HepG2 (cell line): ENCODE results near the gene GGA3. TPM values are rescaled to one million over a fixed set of nuclear protein-coding genes. Genes with fewer than 3 reads are reported as not detected.

ENCODE experiments used
- BORCS8-MEF2B ChIP-seq: sonication (generic); formaldehyde crosslinking; IDR thresholded peaks from 2 replicates; pipeline ENCODE4 v1.8.0; 2022; ENCODE audit warnings: mild to moderate bottlenecking, missing genetic modification reagents
- EED ChIP-seq: sonication (generic); formaldehyde crosslinking; IDR thresholded peaks from 2 replicates; pipeline ENCODE4 v1.5.0; 2020; ENCODE audit warnings: mild to moderate bottlenecking, missing genetic modification reagents
- FOXA1 ChIP-seq, 2 experiments: fragments of 450-650 bp in 1 of 2; sonication (generic) in 1 of 2; formaldehyde crosslinking in 1 of 2; IDR thresholded peaks; 2 replicates each; pipeline versions ENCODE4 v1.4.0 to v1.6.1; 2016 to 2020; ENCODE audit warnings: missing genetic modification reagents in 1 of 2
- GATAD1 ChIP-seq: IDR thresholded peaks from 2 replicates; pipeline ENCODE4 v1.6.1; 2016; ENCODE audit warnings: missing genetic modification reagents, missing compliant biosample characterization
- HCFC1 ChIP-seq: fragments of 150-350 bp; IDR thresholded peaks from 2 replicates; pipeline ENCODE4 v1.6.1; 2014; ENCODE audit warnings: low read depth, low read length
- MLLT10 ChIP-seq: sonication (generic); formaldehyde crosslinking; IDR thresholded peaks from 2 replicates; pipeline ENCODE4 v1.4.0; 2020; ENCODE audit warnings: missing genetic modification reagents
- MXD4 ChIP-seq: IDR thresholded peaks from 2 replicates; pipeline ENCODE4 v1.6.1; 2016; ENCODE audit warnings: mild to moderate bottlenecking, missing biosample characterization, missing genetic modification reagents
- SNAPC2 ChIP-seq: sonication (generic); formaldehyde crosslinking; IDR thresholded peaks from 2 replicates; pipeline ENCODE4 v1.8.1; 2022; ENCODE audit warnings: mild to moderate bottlenecking, missing genetic modification reagents
- SOX13 ChIP-seq, 3 experiments: fragments of 450-650 bp in 1 of 3; sonication (generic) in 1 of 3; formaldehyde crosslinking in 1 of 3; IDR thresholded peaks in 2 of 3; conservative IDR thresholded peaks in 1 of 3; 2 replicates each; pipeline versions ENCODE4 v1.5.0 to v1.6.1; 2016 to 2020; ENCODE audit warnings: antibody characterized with exemption in 1 of 3, mild to moderate bottlenecking in 1 of 3, missing compliant biosample characterization in 1 of 3, missing genetic modification reagents in 1 of 3, moderate library complexity in 1 of 3
- ZBTB3 ChIP-seq: sonication (generic); formaldehyde crosslinking; IDR thresholded peaks from 2 replicates; pipeline ENCODE4 v1.4.0; 2020; ENCODE audit warnings: low read depth, mild to moderate bottlenecking, moderate library complexity, missing genetic modification reagents, borderline replicate concordance
- ZBTB38 ChIP-seq: sonication (generic); formaldehyde crosslinking; IDR thresholded peaks from 2 replicates; pipeline ENCODE4 v1.5.1; 2020; ENCODE audit warnings: mild to moderate bottlenecking, missing genetic modification reagents
- ZNF253 ChIP-seq: sonication (generic); formaldehyde crosslinking; IDR thresholded peaks from 2 replicates; pipeline ENCODE4 v1.8.0; 2022; ENCODE audit warnings: mild to moderate bottlenecking, missing genetic modification reagents, borderline replicate concordance
- ZNF530 ChIP-seq: sonication (generic); formaldehyde crosslinking; IDR thresholded peaks from 2 replicates; pipeline ENCODE4 v1.5.0; 2020; ENCODE audit warnings: low read depth, mild to moderate bottlenecking, missing genetic modification reagents
- polyA plus RNA-seq, 8 experiments: library from polyadenylated mRNA; depleted of rRNA in 3 of 8; stranded (reverse) in 7 of 8; unstranded in 1 of 8; fragments of >200 nt; fragmentation: Illumina TruSeq in 4 of 8; extraction: Trizol in 4 of 8; gene quantifications; 2 replicates each; pipeline versions ENCODE4 v1.2.1 to v1.2.3, GENCODE V29; 2011 to 2016; ENCODE audit warnings: low read depth in 4 of 8, missing spikeins in 1 of 8, mixed read lengths in 1 of 8; ENCODE audit not compliant: insufficient read depth in 1 of 8
- total RNA-seq, 5 experiments: library from RNA; depleted of rRNA; stranded (reverse); fragments of >200 nt; fragmentation: Illumina TruSeq; extraction: Trizol; gene quantifications; 2 replicates each; pipeline ENCODE4 v1.2.3, GENCODE V29; 2016; ENCODE audit warnings: low read depth in 1 of 5
- TF ChIP-seq, protein P1 (sequence below): sonication (generic); formaldehyde crosslinking; IDR thresholded peaks from 2 replicates; pipeline ENCODE4 v1.4.0; 2020; ENCODE audit warnings: missing genetic modification reagents; ENCODE audit errors: not compliant biosample characterization
- TF ChIP-seq, protein P2 (sequence below): sonication (generic); formaldehyde crosslinking; IDR thresholded peaks from 2 replicates; pipeline ENCODE4 v1.5.1; 2020; ENCODE audit warnings: mild to moderate bottlenecking, moderate library complexity, missing genetic modification reagents
- TF ChIP-seq, protein P3 (sequence below): sonication (generic); formaldehyde crosslinking; IDR thresholded peaks from 2 replicates; pipeline ENCODE4 v1.5.0; 2020; ENCODE audit warnings: missing genetic modification reagents
- TF ChIP-seq, protein P4 (sequence below): sonication (generic); formaldehyde crosslinking; IDR thresholded peaks from 2 replicates; pipeline ENCODE4 v1.8.1; 2023; ENCODE audit warnings: mild to moderate bottlenecking, moderate library complexity, missing genetic modification reagents
- TF ChIP-seq, protein P5 (sequence below): sonication (generic); formaldehyde crosslinking; IDR thresholded peaks from 2 replicates; pipeline ENCODE4 v1.5.0; 2020; ENCODE audit warnings: missing genetic modification reagents
- TF ChIP-seq, protein P6 (sequence below): sonication (generic); formaldehyde crosslinking; IDR thresholded peaks from 2 replicates; pipeline ENCODE4 v1.8.1; 2023; ENCODE audit warnings: missing genetic modification reagents, inconsistent platforms, borderline replicate concordance

The GGA3 gene
- total and polyA plus RNA-seq, 2 of the 13 experiments (the other 11 are each of a cell fraction or from before 2014, with no cell fraction given): 28.4 to 43.7 TPM

DNA sequence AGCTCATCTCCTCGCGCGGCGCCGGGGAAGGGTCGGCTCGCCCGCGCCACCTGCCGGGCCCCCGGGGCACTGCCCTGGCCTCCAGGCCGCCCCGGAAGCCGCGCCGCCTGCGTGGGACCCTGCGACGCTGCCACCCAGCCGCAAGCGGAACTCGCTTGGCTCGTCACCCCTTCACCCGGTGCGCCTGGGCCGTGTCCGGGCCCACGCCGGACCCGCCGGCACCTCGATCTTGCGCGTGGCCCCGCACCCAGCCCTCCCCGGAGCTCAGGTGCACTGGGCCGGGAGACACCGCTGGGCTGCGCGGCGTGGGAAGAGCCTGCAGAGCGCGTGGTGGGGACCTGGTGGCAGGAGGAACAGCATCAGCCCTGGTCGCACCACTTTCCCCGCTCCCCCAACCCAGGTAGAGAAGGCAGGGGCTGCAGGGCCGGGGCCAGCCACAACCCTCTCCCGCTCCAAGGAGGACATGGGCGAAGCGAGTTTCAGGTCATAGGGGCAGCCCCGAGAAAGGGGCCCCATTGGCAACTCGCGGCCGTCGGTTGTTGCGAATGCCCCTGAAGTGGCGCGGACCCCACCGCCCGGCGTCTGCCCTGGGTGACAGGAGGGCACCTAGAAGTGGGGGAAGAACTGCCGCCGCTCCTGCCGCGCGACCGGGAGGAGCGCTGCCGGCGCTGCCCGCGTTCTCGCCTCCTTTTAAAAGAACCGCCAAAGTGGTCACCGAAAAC lies 10.0 kb upstream of the GGA3 start (continued):
- no peak for TF ChIP-seq SOX13 (IDR thresholded peaks at IDR 0.05)
- peak in 1 of 2 experiments; percentile 27; a peak in 2 of 4 replicates for TF ChIP-seq SOX13 (CRISPR knock-in tag; conservative IDR thresholded peaks at IDR 0.05 in 1 of 2, IDR thresholded peaks at IDR 0.05 in 1 of 2)
- no peak for TF ChIP-seq ZNF530 (CRISPR knock-in tag)
- TF ChIP-seq, protein P1, sequence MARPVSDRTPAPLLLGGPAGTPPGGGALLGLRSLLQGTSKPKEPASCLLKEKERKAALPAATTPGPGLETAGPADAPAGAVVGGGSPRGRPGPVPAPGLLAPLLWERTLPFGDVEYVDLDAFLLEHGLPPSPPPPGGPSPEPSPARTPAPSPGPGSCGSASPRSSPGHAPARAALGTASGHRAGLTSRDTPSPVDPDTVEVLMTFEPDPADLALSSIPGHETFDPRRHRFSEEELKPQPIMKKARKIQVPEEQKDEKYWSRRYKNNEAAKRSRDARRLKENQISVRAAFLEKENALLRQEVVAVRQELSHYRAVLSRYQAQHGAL (CRISPR knock-in tag): no peak
- TF ChIP-seq ZNF253 (CRISPR knock-in tag): peak; percentile 90
- TF ChIP-seq, protein P2, sequence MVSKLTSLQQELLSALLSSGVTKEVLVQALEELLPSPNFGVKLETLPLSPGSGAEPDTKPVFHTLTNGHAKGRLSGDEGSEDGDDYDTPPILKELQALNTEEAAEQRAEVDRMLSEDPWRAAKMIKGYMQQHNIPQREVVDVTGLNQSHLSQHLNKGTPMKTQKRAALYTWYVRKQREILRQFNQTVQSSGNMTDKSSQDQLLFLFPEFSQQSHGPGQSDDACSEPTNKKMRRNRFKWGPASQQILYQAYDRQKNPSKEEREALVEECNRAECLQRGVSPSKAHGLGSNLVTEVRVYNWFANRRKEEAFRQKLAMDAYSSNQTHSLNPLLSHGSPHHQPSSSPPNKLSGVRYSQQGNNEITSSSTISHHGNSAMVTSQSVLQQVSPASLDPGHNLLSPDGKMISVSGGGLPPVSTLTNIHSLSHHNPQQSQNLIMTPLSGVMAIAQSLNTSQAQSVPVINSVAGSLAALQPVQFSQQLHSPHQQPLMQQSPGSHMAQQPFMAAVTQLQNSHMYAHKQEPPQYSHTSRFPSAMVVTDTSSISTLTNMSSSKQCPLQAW (CRISPR knock-in tag): no peak; the same call in 1 of the 2 replicates
- no peak for TF ChIP-seq EED
- TF ChIP-seq, protein P3, sequence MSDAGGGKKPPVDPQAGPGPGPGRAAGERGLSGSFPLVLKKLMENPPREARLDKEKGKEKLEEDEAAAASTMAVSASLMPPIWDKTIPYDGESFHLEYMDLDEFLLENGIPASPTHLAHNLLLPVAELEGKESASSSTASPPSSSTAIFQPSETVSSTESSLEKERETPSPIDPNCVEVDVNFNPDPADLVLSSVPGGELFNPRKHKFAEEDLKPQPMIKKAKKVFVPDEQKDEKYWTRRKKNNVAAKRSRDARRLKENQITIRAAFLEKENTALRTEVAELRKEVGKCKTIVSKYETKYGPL (CRISPR knock-in tag): no peak
- no peak for TF ChIP-seq FOXA1 (IDR thresholded peaks at IDR 0.05)
- 0 out of 2 replicates have a peak, but pooled peaks have one; percentile 15 for TF ChIP-seq FOXA1 (CRISPR knock-in tag; IDR thresholded peaks at IDR 0.05)
- TF ChIP-seq BORCS8-MEF2B: peak; percentile 80; the same call in 1 of the 2 replicates
- 0 out of 2 replicates have a peak, but pooled peaks have one; percentile 48 for TF ChIP-seq ZBTB38 (CRISPR knock-in tag)
- peak; percentile 15; the same call in 1 of the 2 replicates for TF ChIP-seq SNAPC2 (CRISPR knock-in tag)
- no peak; the same call in 1 of the 2 replicates for TF ChIP-seq ZBTB3 (CRISPR knock-in tag)
- TF ChIP-seq, protein P4, sequence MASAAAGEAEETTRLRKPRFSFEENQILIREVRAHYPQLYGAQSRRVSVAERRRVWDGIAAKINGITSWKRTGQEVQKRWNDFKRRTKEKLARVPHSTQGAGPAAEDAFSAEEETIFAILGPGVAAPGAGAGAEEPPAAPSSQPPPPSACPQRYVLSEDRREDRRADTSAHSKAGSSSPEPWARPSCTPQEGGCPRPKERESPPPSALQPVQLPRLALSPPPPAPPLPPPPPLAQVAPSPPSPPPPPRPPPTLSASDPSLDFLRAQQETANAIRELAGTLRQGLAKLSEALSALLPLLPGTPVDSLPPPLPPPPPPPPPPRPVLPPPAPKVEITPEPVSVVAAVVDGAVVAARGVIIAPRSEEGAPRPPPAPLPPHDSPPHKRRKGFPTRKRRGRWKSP: no peak
- 0 out of 2 replicates have a peak, but pooled peaks have one; percentile 54 for TF ChIP-seq GATAD1
- peak; percentile 62; the same call in 1 of the 2 replicates for TF ChIP-seq MXD4 (CRISPR knock-in tag)
- TF ChIP-seq, protein P5, sequence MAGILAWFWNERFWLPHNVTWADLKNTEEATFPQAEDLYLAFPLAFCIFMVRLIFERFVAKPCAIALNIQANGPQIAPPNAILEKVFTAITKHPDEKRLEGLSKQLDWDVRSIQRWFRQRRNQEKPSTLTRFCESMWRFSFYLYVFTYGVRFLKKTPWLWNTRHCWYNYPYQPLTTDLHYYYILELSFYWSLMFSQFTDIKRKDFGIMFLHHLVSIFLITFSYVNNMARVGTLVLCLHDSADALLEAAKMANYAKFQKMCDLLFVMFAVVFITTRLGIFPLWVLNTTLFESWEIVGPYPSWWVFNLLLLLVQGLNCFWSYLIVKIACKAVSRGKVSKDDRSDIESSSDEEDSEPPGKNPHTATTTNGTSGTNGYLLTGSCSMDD (CRISPR knock-in tag): no peak
- TF ChIP-seq MLLT10 (CRISPR knock-in tag): no peak
- TF ChIP-seq, protein P6, sequence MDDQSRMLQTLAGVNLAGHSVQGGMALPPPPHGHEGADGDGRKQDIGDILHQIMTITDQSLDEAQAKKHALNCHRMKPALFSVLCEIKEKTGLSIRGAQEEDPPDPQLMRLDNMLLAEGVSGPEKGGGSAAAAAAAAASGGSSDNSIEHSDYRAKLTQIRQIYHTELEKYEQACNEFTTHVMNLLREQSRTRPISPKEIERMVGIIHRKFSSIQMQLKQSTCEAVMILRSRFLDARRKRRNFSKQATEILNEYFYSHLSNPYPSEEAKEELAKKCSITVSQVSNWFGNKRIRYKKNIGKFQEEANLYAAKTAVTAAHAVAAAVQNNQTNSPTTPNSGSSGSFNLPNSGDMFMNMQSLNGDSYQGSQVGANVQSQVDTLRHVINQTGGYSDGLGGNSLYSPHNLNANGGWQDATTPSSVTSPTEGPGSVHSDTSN (CRISPR knock-in tag): no peak
- TF ChIP-seq HCFC1: peak; percentile 61; the same call in 1 of the 2 replicates
